Stimulated activated naive CD4-positive, alpha-beta T cell treated with Interleukin-2 at 50 U/mL for 16 hours (primary cell): Measurements from ENCODE around the gene RGMA.

Experiments used
- DNase-seq: peaks from one replicate; lab custom pipeline; 2025; lab: John Stamatoyannopoulos, UW

The RGMA gene

GRCh38 chr15:93091465-93091864 lies 2.5 kb upstream of the RGMA start:
- no peak for DNase-seq

- no peak for DNase-seq
These were observed 805 bp upstream of the RGMA start for GRCh38 chr15:93089727-93090305.

- DNase-seq = no peak
These were observed 621 bp downstream of the RGMA start for GRCh38 chr15:93088200-93088980.

- peak; percentile 51 for DNase-seq
These were observed 1.2 kb downstream of the RGMA start for GRCh38 chr15:93087825-93088199.

GRCh38 chr15:93086791-93087190 lies 2.2 kb downstream of the RGMA start:
- no peak for DNase-seq

- no peak for DNase-seq
These were observed 3.3 kb downstream of the RGMA start for GRCh38 chr15:93085692-93086091.

- DNase-seq = no peak
These were observed 6.2 kb downstream of the RGMA start for GRCh38 chr15:93082861-93083260.

- no peak for DNase-seq
These were observed 7.6 kb downstream of the RGMA start for GRCh38 chr15:93081399-93081798.

- no peak for DNase-seq
These were observed 8.6 kb downstream of the RGMA start for GRCh38 chr15:93080451-93080850.

- no peak for DNase-seq
These were observed 12.1 kb downstream of the RGMA start for GRCh38 chr15:93076875-93077274.

GRCh38 chr15:93076217-93076616 lies 12.8 kb downstream of the RGMA start:
- no peak for DNase-seq

- no peak for DNase-seq
These were observed 14.4 kb downstream of the RGMA start for GRCh38 chr15:93074599-93074998.

GRCh38 chr15:93073465-93073952 lies 15.5 kb downstream of the RGMA start:
- DNase-seq = no peak

GRCh38 chr15:93072411-93073394 lies 16.3 kb downstream of the RGMA start:
- DNase-seq = no peak

GRCh38 chr15:93072011-93072410 lies 17.0 kb downstream of the RGMA start:
- DNase-seq = no peak

GRCh38 chr15:93071469-93071936 lies 17.5 kb downstream of the RGMA start:
- no peak for DNase-seq

- DNase-seq = no peak
These were observed 18.3 kb downstream of the RGMA start for GRCh38 chr15:93070551-93071296.

GRCh38 chr15:93070132-93070531 lies 18.9 kb downstream of the RGMA start:
- no peak for DNase-seq

GRCh38 chr15:93068581-93069199 lies 20.3 kb downstream of the RGMA start:
- DNase-seq = no peak

- DNase-seq = no peak
These were observed 21.3 kb downstream of the RGMA start for GRCh38 chr15:93067649-93068085.
